K562 (cell line): ENCODE data around the gene PLA1A. TPM values are rescaled to one million over a fixed set of nuclear protein-coding genes. Genes with fewer than 3 reads are reported as not detected.

Source experiments
- ATAC-seq: fragments of 200-7000 bp; cut with Tn5 transposase; 3 replicates; pipeline ENCODE4 v1.9.1; 2020; ENCODE audit warnings: moderate library complexity
- BruUV-seq: library from RNA; stranded (reverse); fragments of 400-500 nt; replicated peaks from 2 replicates; lab custom pipeline; 2021; lab: Mats Ljungman, UMichigan
- CTCF ChIA-PET: fragments of 300-600 bp; formaldehyde crosslinking; extraction: SDS; loops from one replicate; lab custom pipeline; 2021; ENCODE audit warnings: low intra/inter-chr PET ratio; lab: Yijun Ruan, JAX
- POLR2A ChIA-PET: fragments of 300-600, 350-650 bp; sonication (Branson Sonifier 250); formaldehyde crosslinking; extraction: SDS; loops from one replicate; lab custom pipeline; 2021; ENCODE audit warnings: antibody characterized with exemption, inconsistent platforms; lab: Yijun Ruan, JAX
- DNase-seq, 4 experiments: peaks; one replicate each; pipeline versions ENCODE4 v3.0.0 to v3.0.0-alpha.2; 2011 to 2018; ENCODE audit warnings: low spot score in 3 of 4, mixed read lengths in 3 of 4; ENCODE audit errors: extremely low read depth in 1 of 4
- FAIRE-seq: peaks from 2 replicates; lab custom pipeline; 2011; peaks lifted over from hg19 to GRCh38; lab: Jason Lieb, UNC
- H2AFZ ChIP-seq: 2 replicates; pipeline ENCODE4 v1.6.0; 2011; ENCODE audit warnings: low read depth, low read length, control low read depth, inconsistent platforms
- H3K27ac ChIP-seq: fragments of 200-600 bp; 3 replicates; pipeline ENCODE4 v1.8.0; 2011; ENCODE audit warnings: low read depth, mild to moderate bottlenecking, control low read depth, inconsistent platforms, low read length, moderate library complexity, mixed read lengths; ENCODE audit errors: extremely low read depth
- H3K27me3 ChIP-seq, 2 experiments: fragments of 300-600 bp in 1 of 2; 2 replicates in 1 of 2; 3 replicates in 1 of 2; pipeline versions ENCODE4 v1.6.0 to v1.8.0; 2011; ENCODE audit warnings: inconsistent platforms in 2 of 2, low read length in 2 of 2, mild to moderate bottlenecking in 1 of 2, mixed read lengths in 1 of 2, moderate library complexity in 1 of 2; ENCODE audit not compliant: control insufficient read depth in 2 of 2, insufficient read depth in 2 of 2
- H3K36me3 ChIP-seq: fragments of 300-600 bp; 3 replicates; pipeline ENCODE4 v1.8.0; 2011; ENCODE audit warnings: mild to moderate bottlenecking, low read length, inconsistent platforms; ENCODE audit not compliant: control insufficient read depth, insufficient read depth
- H3K4me1 ChIP-seq, 2 experiments: fragments of 200-600 bp in 1 of 2; replicated peaks in 1 of 2; 2 replicates in 1 of 2; 3 replicates in 1 of 2; pipeline versions ENCODE4 v1.5.1 to v1.8.0; 2011; ENCODE audit warnings: inconsistent platforms in 2 of 2, low read length in 2 of 2, mild to moderate bottlenecking in 1 of 2, mixed read lengths in 1 of 2, moderate library complexity in 1 of 2; ENCODE audit not compliant: control insufficient read depth in 2 of 2, insufficient read depth in 2 of 2
- H3K4me2 ChIP-seq: 2 replicates; pipeline ENCODE4 v1.6.1; 2011; ENCODE audit warnings: low read length, control low read depth, inconsistent platforms, mixed read lengths; ENCODE audit not compliant: insufficient read depth
- H3K4me3 ChIP-seq: fragments of 200-600 bp; sonication (generic), shearing (Covaris generic); 2 replicates; pipeline ENCODE4 v1.5.1; 2016; ENCODE audit warnings: control low read depth, inconsistent platforms
- H3K79me2 ChIP-seq: fragments of 200-600 bp; 3 replicates; pipeline ENCODE4 v1.8.0; 2011; ENCODE audit warnings: low read length, inconsistent platforms; ENCODE audit not compliant: control insufficient read depth, insufficient read depth
- H3K9ac ChIP-seq, 2 experiments: 2 replicates each; pipeline versions ENCODE4 v1.6.0 to v1.6.1; 2011; ENCODE audit warnings: low read depth in 2 of 2, low read length in 2 of 2, control low read depth in 1 of 2, inconsistent platforms in 1 of 2, mild to moderate bottlenecking in 1 of 2, mixed read lengths in 1 of 2; ENCODE audit not compliant: insufficient read depth in 1 of 2
- H3K9me1 ChIP-seq: one replicate; pipeline ENCODE4 v1.6.0; 2011; ENCODE audit warnings: inconsistent platforms, mild to moderate bottlenecking, low read length, moderate library complexity; ENCODE audit not compliant: control insufficient read depth, insufficient read depth
- H3K9me3 ChIP-seq: replicated peaks from 2 replicates; pipeline ENCODE4 v1.5.1; 2011; ENCODE audit warnings: low read depth, low read length, inconsistent platforms; ENCODE audit not compliant: control insufficient read depth, insufficient read depth
- H4K20me1 ChIP-seq: replicated peaks from 2 replicates; pipeline ENCODE4 v1.6.1; 2011; ENCODE audit warnings: low read length, inconsistent platforms, mixed read lengths; ENCODE audit not compliant: control insufficient read depth, insufficient read depth
- CBFA2T2 ChIP-seq: fragments of 450-650 bp; conservative IDR thresholded peaks from 2 replicates; pipeline ENCODE4 v1.6.1; 2017; ENCODE audit warnings: mild to moderate bottlenecking
- CXXC5 ChIP-seq: fragments of 250-450 bp; sonication (Bioruptor Pico); IDR thresholded peaks from 2 replicates; pipeline ENCODE4 v1.8.0; 2022; ENCODE audit warnings: inconsistent platforms, mild to moderate bottlenecking, moderate library complexity
- FIP1L1 ChIP-seq: fragments of 200-400 bp; formaldehyde crosslinking; IDR thresholded peaks from 2 replicates; pipeline ENCODE4 v1.6.1; 2018; ENCODE audit warnings: mild to moderate bottlenecking, low read depth, low read length; ENCODE audit not compliant: poor library complexity, severe bottlenecking
- HDAC1 ChIP-seq, 2 experiments: fragments of 450-650 bp; IDR thresholded peaks; 2 replicates each; pipeline ENCODE4 v1.6.1; 2016 to 2017; ENCODE audit warnings: inconsistent platforms in 1 of 2, mild to moderate bottlenecking in 1 of 2, moderate library complexity in 1 of 2
- HOXB6 ChIP-seq: fragments of 250-450 bp; sonication (Bioruptor Pico); IDR thresholded peaks from 2 replicates; pipeline ENCODE4 v1.5.1; 2022; ENCODE audit warnings: mild to moderate bottlenecking, borderline replicate concordance
- JUN ChIP-seq, 2 experiments: sonication (generic) in 1 of 2; formaldehyde crosslinking in 1 of 2; IDR thresholded peaks; 2 replicates each; pipeline versions ENCODE4 v1.6.1 to v1.8.0; 2012 to 2022; ENCODE audit warnings: borderline replicate concordance in 2 of 2, mild to moderate bottlenecking in 2 of 2, improper control_type of control experiment in 1 of 2, low read depth in 1 of 2, low read length in 1 of 2, missing genetic modification reagents in 1 of 2
- MAFF ChIP-seq: IDR thresholded peaks from 2 replicates; pipeline ENCODE4 v1.6.1; 2012; ENCODE audit warnings: low read length, improper control_type of control experiment
- NFE2 ChIP-seq: IDR thresholded peaks from 2 replicates; pipeline ENCODE4 v1.6.1; 2014; ENCODE audit warnings: antibody characterized with exemption, low read depth
- OTX1 ChIP-seq: fragments of 450-650 bp; formaldehyde crosslinking; IDR thresholded peaks from 2 replicates; pipeline ENCODE4 v1.4.0; 2022; ENCODE audit warnings: mild to moderate bottlenecking
- SMARCA5 ChIP-seq: fragments of 450-650 bp; IDR thresholded peaks from 2 replicates; pipeline ENCODE4 v1.6.1; 2016
- THAP7 ChIP-seq: fragments of 250-450 bp; sonication (Bioruptor Pico); IDR thresholded peaks from 2 replicates; pipeline ENCODE4 v1.5.0; 2021
- ZC3H8 ChIP-seq: fragments of 450-650 bp; IDR thresholded peaks from 2 replicates; pipeline ENCODE4 v1.6.1; 2017
- ZNF41 ChIP-seq: fragments of 250-450 bp; sonication (Bioruptor Pico); conservative IDR thresholded peaks from 2 replicates; pipeline ENCODE4 v1.4.0; 2020; ENCODE audit warnings: mild to moderate bottlenecking
- ZNF655 ChIP-seq: fragments of 250-450 bp; sonication (Bioruptor Pico); IDR thresholded peaks from 2 replicates; pipeline ENCODE4 v1.5.0; 2021
- ZNF780A ChIP-seq: fragments of 250-450 bp; sonication (Bioruptor Pico); IDR thresholded peaks from 2 replicates; pipeline ENCODE4 v1.5.0; 2021; ENCODE audit warnings: mild to moderate bottlenecking
- WGBS: fragments of 100-300 bp; shearing (Covaris generic); methylation state at CpG from one replicate; pipeline ENCODE4 v1.1.6; 2016; ENCODE audit warnings: low coverage, mixed read lengths; ENCODE audit not compliant: insufficient coverage; ENCODE audit errors: missing lambda C conversion rate; 5-methylcytosine and 5-hydroxymethylcytosine counted together
- in situ Hi-C: fragments of 300-500 bp; cut with MboI; formaldehyde crosslinking; loops from 4 replicates; pipeline ENCODE4 v1.15.0; 2018; ENCODE audit warnings: inconsistent platforms, mixed read lengths
- intact Hi-C: fragments of 100-400 bp; cut with micrococcal nuclease; formaldehyde crosslinking; loops from 2 replicates; pipeline ENCODE4 v1.14.2; 2022
- polyA plus RNA-seq, 8 experiments: library from polyadenylated mRNA; depleted of rRNA in 4 of 8; stranded (reverse) in 5 of 8; unstranded in 3 of 8; fragments of >200 nt; fragmentation: Nextera tagmentation in 2 of 8; fragmentation: Illumina TruSeq in 1 of 8; extraction: Ambion mirVana in 2 of 8; extraction: Trizol in 1 of 8; gene quantifications; 2 replicates each; pipeline versions ENCODE4 v1.2.1 to v1.2.3, GENCODE V29; 2011 to 2014; ENCODE audit warnings: inconsistent platforms in 1 of 8, missing spikeins in 1 of 8
- total RNA-seq, 7 experiments: library from RNA; depleted of rRNA in 6 of 7; stranded (reverse); fragments of >200 nt in 6 of 7; fragmentation: Illumina TruSeq in 2 of 7; extraction: Trizol in 2 of 7; gene quantifications; 2 replicates each; pipeline versions ENCODE4 v1.2.1 to v1.2.3, GENCODE V29; 2011 to 2021; ENCODE audit warnings: low replicate concordance in 1 of 7
- TF ChIP-seq, protein P1 (sequence below): sonication (generic); formaldehyde crosslinking; IDR thresholded peaks from 2 replicates; pipeline ENCODE4 v1.5.0; 2020; ENCODE audit warnings: missing genetic modification reagents
- TF ChIP-seq, protein P2 (sequence below): sonication (generic); formaldehyde crosslinking; IDR thresholded peaks from 2 replicates; pipeline ENCODE4 v1.8.1; 2023; ENCODE audit warnings: mild to moderate bottlenecking, missing genetic modification reagents
- TF ChIP-seq, protein P3 (sequence below): sonication (generic); formaldehyde crosslinking; IDR thresholded peaks from 2 replicates; pipeline ENCODE4 v1.9.0; 2022; ENCODE audit warnings: mild to moderate bottlenecking, missing genetic modification reagents

Gene PLA1A
- total and polyA plus RNA-seq, 9 of the 15 experiments (the other 6 are each of a cell fraction or from before 2014, with no cell fraction given) = not detected

- CTCF ChIA-PET = no interaction called here
- intact Hi-C loops = loop anchor here (1.0 kb wide), 1 partner anchor 78 kb away; the partner anchor contains the start of gene COX17
- H2AFZ ChIP-seq = no peak overlapping the region
- peaks cover 4 to 5% of the 10 kb centered on the region in 2 experiments for H3K4me1 ChIP-seq
- no peak overlapping the region for H3K4me3 ChIP-seq
- ATAC-seq (no peak), DNase-seq (no peak), FAIRE-seq (no peak)
- no peaks in the 10 kb centered on the region for H3K79me2 ChIP-seq
- H3K9ac ChIP-seq = peak overlapping the region in 1 of 2 experiments; percentile 17; a peak in 1 of 4 replicates
- no peaks in the 10 kb centered on the region for H3K9me3 ChIP-seq
- BruUV-seq = no TSS peak
- no peaks in the 10 kb centered on the region for H3K9me1 ChIP-seq
- H3K4me2 ChIP-seq = no peak overlapping the region
- H4K20me1 ChIP-seq = no peaks in the 10 kb centered on the region
- H3K36me3 ChIP-seq = no peaks in the 10 kb centered on the region
- no peak overlapping the region for H3K27ac ChIP-seq
- in situ Hi-C loops = no loop called here
- POLR2A ChIA-PET = interaction anchor here (0.6 kb wide), 1 partner anchor 42 kb away, joined by 3 read pairs; no protein-coding TSS in a partner anchor
- 37% methylated on average over 5 of the region's 6 CpGs for WGBS
- H3K27me3 ChIP-seq = no peaks in the 10 kb centered on the region
- TF ChIP-seq, protein P1, sequence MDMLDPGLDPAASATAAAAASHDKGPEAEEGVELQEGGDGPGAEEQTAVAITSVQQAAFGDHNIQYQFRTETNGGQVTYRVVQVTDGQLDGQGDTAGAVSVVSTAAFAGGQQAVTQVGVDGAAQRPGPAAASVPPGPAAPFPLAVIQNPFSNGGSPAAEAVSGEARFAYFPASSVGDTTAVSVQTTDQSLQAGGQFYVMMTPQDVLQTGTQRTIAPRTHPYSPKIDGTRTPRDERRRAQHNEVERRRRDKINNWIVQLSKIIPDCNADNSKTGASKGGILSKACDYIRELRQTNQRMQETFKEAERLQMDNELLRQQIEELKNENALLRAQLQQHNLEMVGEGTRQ (CRISPR knock-in tag) = no peak
- TF ChIP-seq SMARCA5 (no peak), ZC3H8 (no peak), MAFF (no peak), FIP1L1 (no peak), THAP7 (no peak), HOXB6 (CRISPR knock-in tag) (no peak), NFE2 (no peak), ZNF41 (no peak), ZNF655 (CRISPR knock-in tag) (no peak), CBFA2T2 (no peak), ZNF780A (CRISPR knock-in tag) (no peak), CXXC5 (CRISPR knock-in tag) (no peak), OTX1 (CRISPR knock-in tag) (no peak), HDAC1 (IDR thresholded peaks at IDR 0.05) (no peak), JUN (IDR thresholded peaks at IDR 0.05; ENCODE audit: borderline replicate concordance, low read depth, low read length) (no peak), JUN (CRISPR knock-in tag; IDR thresholded peaks at IDR 0.05; ENCODE audit: borderline replicate concordance) (no peak)
- TF ChIP-seq, protein P2, sequence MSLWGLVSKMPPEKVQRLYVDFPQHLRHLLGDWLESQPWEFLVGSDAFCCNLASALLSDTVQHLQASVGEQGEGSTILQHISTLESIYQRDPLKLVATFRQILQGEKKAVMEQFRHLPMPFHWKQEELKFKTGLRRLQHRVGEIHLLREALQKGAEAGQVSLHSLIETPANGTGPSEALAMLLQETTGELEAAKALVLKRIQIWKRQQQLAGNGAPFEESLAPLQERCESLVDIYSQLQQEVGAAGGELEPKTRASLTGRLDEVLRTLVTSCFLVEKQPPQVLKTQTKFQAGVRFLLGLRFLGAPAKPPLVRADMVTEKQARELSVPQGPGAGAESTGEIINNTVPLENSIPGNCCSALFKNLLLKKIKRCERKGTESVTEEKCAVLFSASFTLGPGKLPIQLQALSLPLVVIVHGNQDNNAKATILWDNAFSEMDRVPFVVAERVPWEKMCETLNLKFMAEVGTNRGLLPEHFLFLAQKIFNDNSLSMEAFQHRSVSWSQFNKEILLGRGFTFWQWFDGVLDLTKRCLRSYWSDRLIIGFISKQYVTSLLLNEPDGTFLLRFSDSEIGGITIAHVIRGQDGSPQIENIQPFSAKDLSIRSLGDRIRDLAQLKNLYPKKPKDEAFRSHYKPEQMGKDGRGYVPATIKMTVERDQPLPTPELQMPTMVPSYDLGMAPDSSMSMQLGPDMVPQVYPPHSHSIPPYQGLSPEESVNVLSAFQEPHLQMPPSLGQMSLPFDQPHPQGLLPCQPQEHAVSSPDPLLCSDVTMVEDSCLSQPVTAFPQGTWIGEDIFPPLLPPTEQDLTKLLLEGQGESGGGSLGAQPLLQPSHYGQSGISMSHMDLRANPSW = no peak
- TF ChIP-seq, protein P3, sequence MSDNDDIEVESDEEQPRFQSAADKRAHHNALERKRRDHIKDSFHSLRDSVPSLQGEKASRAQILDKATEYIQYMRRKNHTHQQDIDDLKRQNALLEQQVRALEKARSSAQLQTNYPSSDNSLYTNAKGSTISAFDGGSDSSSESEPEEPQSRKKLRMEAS (CRISPR knock-in tag) = no peak
Observed at GRCh38 chr3:119599558-119600174, 2.0 kb downstream of the PLA1A start.
